Nephron (organoid): ENCODE measurements around the gene RBBP8NL.

Source experiments
- H3K27ac Mint-ChIP-seq, 3 experiments: 2 replicates each; pipeline ENCODE4 v1.8.0; 2020; ENCODE audit warnings: mixed read lengths in 3 of 3, mild to moderate bottlenecking in 2 of 3, moderate library complexity in 1 of 3
- H3K27me3 Mint-ChIP-seq: 2 replicates; pipeline ENCODE4 v1.8.0; 2021; ENCODE audit warnings: low read depth, mild to moderate bottlenecking, moderate library complexity, mixed read lengths
- H3K36me3 Mint-ChIP-seq: 2 replicates; pipeline ENCODE4 v1.8.0; 2020; ENCODE audit warnings: low read depth, mixed read lengths
- H3K4me1 Mint-ChIP-seq: 2 replicates; pipeline ENCODE4 v1.8.0; 2020; ENCODE audit warnings: mixed read lengths
- H3K4me3 Mint-ChIP-seq, 3 experiments: 2 replicates each; pipeline ENCODE4 v1.8.0; 2020; ENCODE audit warnings: mild to moderate bottlenecking in 3 of 3, mixed read lengths in 3 of 3, moderate library complexity in 2 of 3
- H3K9me3 Mint-ChIP-seq: 2 replicates; pipeline ENCODE4 v1.8.0; 2020; ENCODE audit warnings: mixed read lengths
- TF ChIP-seq, protein P1 (sequence below), 3 experiments: fragments of 200-600 bp; sonication (generic); IDR thresholded peaks; one replicate each; pipeline ENCODE4 v1.5.0; 2021; ENCODE audit warnings: antibody characterized with exemption in 3 of 3; ENCODE audit not compliant: unreplicated experiment in 3 of 3

The RBBP8NL gene

DNA sequence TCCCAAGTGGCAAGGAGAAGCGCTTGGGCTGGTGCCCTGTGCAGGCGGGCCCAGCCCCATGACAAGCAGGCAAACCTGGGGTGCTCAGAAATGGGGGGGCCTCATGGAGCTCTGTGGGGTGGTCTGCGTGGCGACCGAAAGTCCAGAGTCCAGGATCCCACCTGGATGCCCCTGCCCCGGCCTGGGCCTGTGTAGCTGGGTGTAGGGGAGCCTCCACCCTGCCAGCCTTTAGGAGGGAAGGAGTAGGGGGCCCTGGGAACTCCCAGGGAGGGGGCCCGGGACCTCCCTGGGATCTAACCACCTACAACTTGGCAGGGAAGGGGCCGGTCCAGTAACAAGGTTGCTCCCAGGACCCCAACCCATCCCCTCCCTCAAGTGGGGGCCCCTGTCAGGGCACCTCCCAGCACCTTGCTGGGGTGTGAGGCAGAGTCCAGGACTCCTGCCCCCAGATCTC, 55.7 kb downstream of the RBBP8NL start:
- TF ChIP-seq, protein P1, sequence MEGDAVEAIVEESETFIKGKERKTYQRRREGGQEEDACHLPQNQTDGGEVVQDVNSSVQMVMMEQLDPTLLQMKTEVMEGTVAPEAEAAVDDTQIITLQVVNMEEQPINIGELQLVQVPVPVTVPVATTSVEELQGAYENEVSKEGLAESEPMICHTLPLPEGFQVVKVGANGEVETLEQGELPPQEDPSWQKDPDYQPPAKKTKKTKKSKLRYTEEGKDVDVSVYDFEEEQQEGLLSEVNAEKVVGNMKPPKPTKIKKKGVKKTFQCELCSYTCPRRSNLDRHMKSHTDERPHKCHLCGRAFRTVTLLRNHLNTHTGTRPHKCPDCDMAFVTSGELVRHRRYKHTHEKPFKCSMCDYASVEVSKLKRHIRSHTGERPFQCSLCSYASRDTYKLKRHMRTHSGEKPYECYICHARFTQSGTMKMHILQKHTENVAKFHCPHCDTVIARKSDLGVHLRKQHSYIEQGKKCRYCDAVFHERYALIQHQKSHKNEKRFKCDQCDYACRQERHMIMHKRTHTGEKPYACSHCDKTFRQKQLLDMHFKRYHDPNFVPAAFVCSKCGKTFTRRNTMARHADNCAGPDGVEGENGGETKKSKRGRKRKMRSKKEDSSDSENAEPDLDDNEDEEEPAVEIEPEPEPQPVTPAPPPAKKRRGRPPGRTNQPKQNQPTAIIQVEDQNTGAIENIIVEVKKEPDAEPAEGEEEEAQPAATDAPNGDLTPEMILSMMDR (IDR thresholded peaks at IDR 0.05; ENCODE audit: unreplicated experiment in 3 of 3): no peak
- peaks cover 4% of the 10 kb centered on the region for H3K27me3 Mint-ChIP-seq
- H3K27ac Mint-ChIP-seq: no peak overlapping the region
- peaks cover 34% of the 10 kb centered on the region for H3K4me1 Mint-ChIP-seq
- H3K36me3 Mint-ChIP-seq: peaks cover 4% of the 10 kb centered on the region
- H3K4me3 Mint-ChIP-seq: no peak overlapping the region
- H3K9me3 Mint-ChIP-seq: peaks cover 4% of the 10 kb centered on the region

DNA sequence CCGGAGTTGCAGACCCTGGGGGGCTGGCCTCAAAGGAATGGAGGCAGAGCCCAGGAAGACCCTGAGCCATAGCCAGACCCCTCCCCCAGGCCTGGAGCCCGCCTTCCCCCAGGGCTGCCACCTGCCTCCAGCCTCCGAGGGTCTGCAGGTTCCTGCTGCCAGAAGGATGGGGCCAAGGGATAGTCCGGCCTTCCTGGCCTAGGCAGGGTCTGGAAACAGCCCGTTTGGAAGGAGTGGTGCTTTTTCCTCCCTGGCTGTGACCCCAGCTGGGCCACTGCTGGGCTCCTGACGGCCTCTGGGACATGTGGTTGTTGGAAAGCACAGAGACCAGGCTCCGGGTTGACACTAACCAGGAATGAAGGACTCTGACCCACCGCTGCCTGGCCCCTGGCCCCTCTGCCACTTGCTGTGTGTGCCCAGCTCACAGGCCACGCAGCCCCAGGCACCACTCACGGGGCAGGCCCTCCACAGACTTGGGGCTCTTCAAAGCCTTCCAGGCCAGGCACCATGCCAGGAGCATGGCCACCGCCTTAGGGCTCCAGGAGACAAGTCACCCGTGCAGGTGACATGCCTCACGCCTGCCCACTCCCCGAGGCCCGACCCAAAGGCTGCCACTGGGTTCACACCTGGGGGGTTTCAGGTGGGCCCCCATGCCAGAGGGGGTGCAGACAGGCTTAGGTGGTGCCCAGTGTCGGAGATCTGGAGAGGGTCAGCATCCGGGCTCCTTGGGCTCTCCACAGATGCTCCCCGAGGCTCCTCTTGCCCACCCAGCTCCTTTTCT, 56.3 kb downstream of the RBBP8NL start:
- Mint-ChIP-seq H3K27me3 (peaks cover 4% of the 10 kb centered on the region), H3K4me3 (no peak overlapping the region), H3K36me3 (peaks cover 4% of the 10 kb centered on the region), H3K9me3 (peaks cover 4% of the 10 kb centered on the region), H3K27ac (peak overlapping the region in 2 of 3 experiments; percentile 48 to 77), H3K4me1 (peaks cover 33% of the 10 kb centered on the region)
- TF ChIP-seq, protein P1 (IDR thresholded peaks at IDR 0.05; ENCODE audit: unreplicated experiment in 3 of 3): no peak

DNA sequence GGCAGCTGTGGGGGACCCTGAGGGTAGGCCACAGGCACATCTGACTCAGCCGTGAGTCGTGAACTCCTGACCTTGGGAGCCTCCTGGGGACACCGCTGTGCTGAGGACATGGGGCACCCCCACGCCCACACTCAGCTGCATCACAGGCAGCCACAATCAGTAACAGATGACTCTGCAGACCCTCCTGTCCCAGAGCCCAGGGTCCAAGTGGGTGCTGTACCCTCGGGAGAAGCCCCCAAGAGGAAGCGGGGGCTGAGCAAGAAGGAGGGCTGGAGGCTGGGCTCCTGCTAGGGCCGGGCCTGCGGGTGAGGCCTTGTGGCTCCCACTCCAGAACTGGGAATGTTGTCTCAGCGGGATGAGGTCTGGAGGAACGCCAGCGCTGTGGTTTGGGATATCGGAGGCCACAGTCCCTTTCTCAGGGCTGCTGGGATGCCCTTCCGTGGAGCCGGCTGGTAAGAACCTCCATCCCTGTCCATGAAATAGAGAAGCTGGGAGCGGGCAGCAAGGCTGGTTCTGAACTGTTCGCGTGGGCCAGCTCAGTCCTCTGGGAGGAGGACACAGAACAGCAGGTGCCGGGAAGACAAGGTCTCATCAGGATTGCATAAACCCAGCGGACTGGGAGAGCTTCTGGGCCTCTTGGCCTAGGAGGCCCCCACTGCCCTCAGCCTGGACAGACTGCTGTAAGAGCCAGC, 57.1 kb downstream of the RBBP8NL start:
- no peak overlapping the region for H3K4me3 Mint-ChIP-seq
- peaks cover 4% of the 10 kb centered on the region for H3K9me3 Mint-ChIP-seq
- H3K27me3 Mint-ChIP-seq: peaks cover 4% of the 10 kb centered on the region
- H3K27ac Mint-ChIP-seq: peak overlapping the region; percentile 48 to 77 (median 67)
- TF ChIP-seq, protein P1 (IDR thresholded peaks at IDR 0.05; ENCODE audit: unreplicated experiment in 3 of 3): no peak
- peaks cover 34% of the 10 kb centered on the region for H3K4me1 Mint-ChIP-seq
- H3K36me3 Mint-ChIP-seq: peaks cover 4% of the 10 kb centered on the region

DNA sequence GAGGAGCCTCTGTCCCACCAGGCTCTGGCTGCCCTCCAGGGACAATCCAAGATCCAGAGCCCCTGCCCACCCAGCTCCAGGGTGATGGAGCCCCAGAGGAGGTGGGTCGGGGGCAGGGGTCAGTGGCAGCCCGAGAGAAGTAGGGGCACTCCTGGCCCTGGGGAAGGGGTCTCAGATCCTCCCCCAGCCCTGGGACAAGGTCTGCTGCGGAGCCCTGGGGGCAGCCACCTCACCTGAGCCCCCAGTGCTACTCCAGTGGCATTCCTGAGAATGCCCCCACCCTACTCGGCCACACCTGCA, 57.6 kb downstream of the RBBP8NL start:
- Mint-ChIP-seq H3K4me1 (peaks cover 39% of the 10 kb centered on the region), H3K36me3 (peaks cover 4% of the 10 kb centered on the region), H3K9me3 (peaks cover 4% of the 10 kb centered on the region), H3K27ac (peak overlapping the region in 2 of 3 experiments; percentile 85 to 98), H3K27me3 (peaks cover 4% of the 10 kb centered on the region), H3K4me3 (no peak overlapping the region)
- TF ChIP-seq, protein P1 (IDR thresholded peaks at IDR 0.05; ENCODE audit: unreplicated experiment in 3 of 3): no peak

DNA sequence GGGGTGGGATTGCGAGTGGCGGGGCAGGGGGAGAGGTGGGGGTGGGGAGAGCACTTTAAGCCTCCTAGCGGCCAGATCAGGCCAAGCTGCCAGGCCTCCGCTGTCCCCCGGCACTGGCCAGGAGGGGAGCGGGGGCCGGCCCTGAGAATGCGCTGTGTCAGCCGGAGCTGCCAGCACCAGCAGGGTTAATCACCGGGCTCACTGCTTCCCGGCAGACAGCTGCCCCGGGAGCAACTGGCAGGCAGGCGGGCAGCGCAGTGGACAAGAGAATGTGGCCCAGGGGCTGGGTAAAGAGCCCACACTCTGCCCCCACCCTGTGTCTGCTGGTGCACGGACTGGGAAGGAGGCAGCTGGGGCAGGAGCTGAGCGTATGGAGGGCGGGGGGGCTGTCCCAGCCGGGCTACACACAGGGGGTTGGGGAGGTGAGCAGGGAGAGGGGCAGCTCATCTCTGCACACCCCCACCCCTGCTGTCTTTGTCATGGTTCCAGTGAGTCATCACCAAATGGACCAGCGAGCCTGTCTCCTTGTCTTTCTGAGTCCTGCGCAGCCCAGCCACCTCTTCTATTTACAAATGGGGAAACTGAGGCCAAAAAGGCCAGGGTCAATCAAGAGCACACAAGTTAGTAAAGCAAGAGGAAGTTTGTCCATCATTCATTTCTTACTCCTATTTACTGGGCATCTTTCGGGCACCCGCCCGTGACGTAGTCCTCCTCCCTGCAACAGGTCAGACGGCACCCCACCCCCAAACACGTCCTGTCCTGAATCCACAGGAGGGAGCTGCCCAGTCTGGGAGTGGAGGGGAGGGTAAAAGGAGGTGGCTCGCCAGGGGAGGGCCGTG, 58.1 kb downstream of the RBBP8NL start:
- Mint-ChIP-seq H3K27me3 (peaks cover 4% of the 10 kb centered on the region), H3K27ac (peak overlapping the region; percentile 85 to 98 (median 94)), H3K9me3 (peaks cover 2% of the 10 kb centered on the region), H3K4me3 (peak overlapping the region; percentile 72 to 85 (median 83)), H3K36me3 (peaks cover 3% of the 10 kb centered on the region), H3K4me1 (peaks cover 35% of the 10 kb centered on the region)
- TF ChIP-seq, protein P1 (IDR thresholded peaks at IDR 0.05; ENCODE audit: unreplicated experiment in 3 of 3): peak; percentile 50 to 67 (median 55)
